DMS 273 treated with DMSO at 0.1 percent for 48 hours (cell line): ENCODE results near the gene USP34.
"Not testable (repeated sequence)": the region's sequence is repeated elsewhere in the genome, so short reads cannot be mapped to it uniquely, and the experiment has no call there.

Experiments
- DNase-seq: peaks from one replicate; lab custom pipeline; 2025; lab: John Stamatoyannopoulos, UW

USP34 gene

GRCh38 chr2:61247204-61247812, 223.6 kb downstream of the USP34 start:
- no peak for DNase-seq

GRCh38 chr2:61244694-61245093, 226.2 kb downstream of the USP34 start:
- no peak for DNase-seq

GRCh38 chr2:61241266-61241665, 229.6 kb downstream of the USP34 start:
- no peak for DNase-seq

- DNase-seq: no peak
Observed at GRCh38 chr2:61238219-61239012, 232.5 kb downstream of the USP34 start.

- no peak for DNase-seq
Observed at GRCh38 chr2:61235716-61236115, 235.2 kb downstream of the USP34 start.

- DNase-seq: no peak
Observed at GRCh38 chr2:61233581-61233980, 237.3 kb downstream of the USP34 start.

- DNase-seq: no peak
Observed at GRCh38 chr2:61229936-61230335, 241.0 kb downstream of the USP34 start.

GRCh38 chr2:61222567-61222966, 248.3 kb downstream of the USP34 start:
- no peak for DNase-seq

GRCh38 chr2:61221819-61222218, 249.1 kb downstream of the USP34 start:
- DNase-seq: no peak

GRCh38 chr2:61220768-61221167, 250.1 kb downstream of the USP34 start:
- no peak for DNase-seq

GRCh38 chr2:61218817-61219170, 252.1 kb downstream of the USP34 start:
- no peak for DNase-seq

GRCh38 chr2:61218076-61218816, 252.6 kb downstream of the USP34 start:
- no peak for DNase-seq

GRCh38 chr2:61214171-61214570, 256.7 kb downstream of the USP34 start:
- no peak for DNase-seq

GRCh38 chr2:61210332-61210981, 260.4 kb downstream of the USP34 start:
- DNase-seq: no peak

- no peak for DNase-seq
Observed at GRCh38 chr2:61205132-61205531, 265.8 kb downstream of the USP34 start.

- no peak for DNase-seq
Observed at GRCh38 chr2:61196671-61197070, 274.2 kb downstream of the USP34 start.

- DNase-seq: not testable (repeated sequence)
Observed at GRCh38 chr2:61194646-61195045, 276.2 kb downstream of the USP34 start.

GRCh38 chr2:61193670-61194561, 277.0 kb downstream of the USP34 start:
- no peak for DNase-seq

GRCh38 chr2:61187085-61187484, 283.8 kb downstream of the USP34 start:
- DNase-seq: no peak

- no peak for DNase-seq
Observed at GRCh38 chr2:61185231-61185728, 285.6 kb downstream of the USP34 start.

GRCh38 chr2:61184263-61184662, 286.6 kb downstream of the USP34 start:
- DNase-seq: no peak
